ENCODE data around the gene RECQL. TPM values are rescaled to one million over a fixed set of nuclear protein-coding genes. Genes with fewer than 3 reads are reported as not detected.
"Not testable (repeated sequence)": the region's sequence is repeated elsewhere in the genome, so short reads cannot be mapped to it uniquely, and the experiment has no call there.

RECQL gene
- polyA plus RNA-seq, 1 experiment: 42.8 TPM

GRCh38 chr12:21434699-21435098 is 66.7 kb downstream of the RECQL start:
- Histone ChIP-seq H3K4me3 (ENCODE audit: low read depth, low read length) (no peak overlapping the region), H3K9me3 (ENCODE audit: control insufficient read depth, insufficient read depth, low read length) (no peaks in the 10 kb centered on the region), H3K27ac (ENCODE audit: low read depth, low read length) (no peak overlapping the region), H3K27me3 (ENCODE audit: control insufficient read depth, insufficient read depth, low read length) (no peaks in the 10 kb centered on the region)
- no peak for DNase-seq (ENCODE audit: low read depth, low spot score)
- POLR2A ChIA-PET: no interaction called here
- CTCF ChIA-PET: no interaction called here
- TF ChIP-seq CTCF (IDR thresholded peaks at IDR 0.05; ENCODE audit: low read depth, low read length): no peak

GRCh38 chr12:21433525-21433924 is 67.9 kb downstream of the RECQL start:
- CTCF ChIA-PET: interaction anchor here (1.2 kb wide), 1 partner anchor 18 kb away, joined by 4 read pairs; no protein-coding TSS in a partner anchor
- H3K27me3 ChIP-seq (ENCODE audit: control insufficient read depth, insufficient read depth, low read length): no peaks in the 10 kb centered on the region
- POLR2A ChIA-PET: no interaction called here
- no peak overlapping the region for H3K27ac ChIP-seq (ENCODE audit: low read depth, low read length)
- no peak for DNase-seq (ENCODE audit: low read depth, low spot score)
- no peaks in the 10 kb centered on the region for H3K9me3 ChIP-seq (ENCODE audit: control insufficient read depth, insufficient read depth, low read length)
- no peak for TF ChIP-seq CTCF (IDR thresholded peaks at IDR 0.05; ENCODE audit: low read depth, low read length)
- H3K4me3 ChIP-seq (ENCODE audit: low read depth, low read length): no peak overlapping the region

- POLR2A ChIA-PET: interaction anchor here (1.0 kb wide), 1 partner anchor 8 kb away, joined by 3 read pairs; no protein-coding TSS in a partner anchor
- H3K4me3 ChIP-seq (ENCODE audit: low read depth, low read length): no peak overlapping the region
- no peaks in the 10 kb centered on the region for H3K27me3 ChIP-seq (ENCODE audit: control insufficient read depth, insufficient read depth, low read length)
- DNase-seq (ENCODE audit: low read depth, low spot score): no peak
- no peaks in the 10 kb centered on the region for H3K9me3 ChIP-seq (ENCODE audit: control insufficient read depth, insufficient read depth, low read length)
- no peak for TF ChIP-seq CTCF (IDR thresholded peaks at IDR 0.05; ENCODE audit: low read depth, low read length)
- no peak overlapping the region for H3K27ac ChIP-seq (ENCODE audit: low read depth, low read length)
- CTCF ChIA-PET: interaction anchor here (0.5 kb wide), 1 partner anchor 141 kb away, joined by 4 read pairs; no protein-coding TSS in a partner anchor
These were observed 71.4 kb downstream of the RECQL start for GRCh38 chr12:21429994-21430393.

- no peak for DNase-seq (ENCODE audit: low read depth, low spot score)
- TF ChIP-seq CTCF (IDR thresholded peaks at IDR 0.05; ENCODE audit: low read depth, low read length): no peak
- CTCF ChIA-PET: no interaction called here
- POLR2A ChIA-PET: interaction anchor here (0.7 kb wide), 1 partner anchor 9 kb away, joined by 4 read pairs; the partner anchor contains the start of gene PYROXD1
- Histone ChIP-seq H3K27me3 (ENCODE audit: control insufficient read depth, insufficient read depth, low read length) (no peaks in the 10 kb centered on the region), H3K9me3 (ENCODE audit: control insufficient read depth, insufficient read depth, low read length) (no peaks in the 10 kb centered on the region), H3K27ac (ENCODE audit: low read depth, low read length) (no peak overlapping the region), H3K4me3 (ENCODE audit: low read depth, low read length) (no peak overlapping the region)
These were observed 73.2 kb downstream of the RECQL start for GRCh38 chr12:21428241-21428640.

- H3K4me3 ChIP-seq (ENCODE audit: low read depth, low read length); H3K9me3 ChIP-seq (ENCODE audit: control insufficient read depth, insufficient read depth, low read length); CTCF ChIA-PET; H3K27me3 ChIP-seq (ENCODE audit: control insufficient read depth, insufficient read depth, low read length); H3K27ac ChIP-seq (ENCODE audit: low read depth, low read length); DNase-seq (ENCODE audit: low read depth, low spot score); POLR2A ChIA-PET: not testable (repeated sequence)
These were observed 82.3 kb downstream of the RECQL start for GRCh38 chr12:21419009-21419699.

Other genes starting within 250 kb of the RECQL start
- not detected in 2 replicates for gene SLCO1A2, start 166.7 kb downstream of the RECQL start, polyA plus RNA-seq (2011; rRNA removed)
- gene IAPP, start 128.7 kb downstream of the RECQL start, polyA plus RNA-seq (2011; rRNA removed): not detected in 2 replicates
- 9.6 and 12.8 TPM in 2 replicates for gene PYROXD1, start 64.0 kb downstream of the RECQL start, polyA plus RNA-seq (2011; rRNA removed)
- gene GOLT1B, start 154 bp upstream of the RECQL start, polyA plus RNA-seq (2011; rRNA removed): 64.8 and 78.0 TPM in 2 replicates
- 0.12 and 0.14 TPM in 2 replicates for gene SPX, start 24.7 kb upstream of the RECQL start, polyA plus RNA-seq (2011; rRNA removed)
- gene GYS2, start 103.2 kb upstream of the RECQL start, polyA plus RNA-seq (2011; rRNA removed): not detected in 2 replicates
- 894 and 1,189 TPM in 2 replicates for gene LDHB, start 156.2 kb upstream of the RECQL start, polyA plus RNA-seq (2011; rRNA removed)

Measured in AG04450 (cell line).